K562 (cell line): ENCODE results near the gene CPEB1. TPM values are rescaled to one million over a fixed set of nuclear protein-coding genes. Genes with fewer than 3 reads are reported as not detected.

Experiments
- CREB1 ChIP-seq, 2 experiments: sonication (generic) in 1 of 2; formaldehyde crosslinking in 1 of 2; IDR thresholded peaks; 2 replicates each; pipeline versions ENCODE4 v1.6.1 to v1.8.0; 2012 to 2022; ENCODE audit warnings: inconsistent platforms in 1 of 2, mild to moderate bottlenecking in 1 of 2, missing genetic modification reagents in 1 of 2, moderate library complexity in 1 of 2
- FOSL1 ChIP-seq: fragments of 200-800 bp; sonication (Bioruptor generic); conservative IDR thresholded peaks from 2 replicates; pipeline ENCODE4 v1.6.1; 2016; ENCODE audit warnings: missing genetic modification characterization, missing compliant biosample characterization
- FOXP1 ChIP-seq: sonication (generic); formaldehyde crosslinking; IDR thresholded peaks from 2 replicates; pipeline ENCODE4 v1.8.0; 2022; ENCODE audit warnings: mild to moderate bottlenecking, missing genetic modification reagents
- HDAC2 ChIP-seq: fragments of 450-650 bp; IDR thresholded peaks from 2 replicates; pipeline ENCODE4 v1.6.1; 2016; ENCODE audit warnings: mild to moderate bottlenecking
- HDAC6 ChIP-seq: IDR thresholded peaks from 2 replicates; pipeline ENCODE4 v1.6.1; 2012; ENCODE audit warnings: low read depth, mild to moderate bottlenecking, control low read depth, inconsistent platforms, low read length, moderate library complexity
- MCM7 ChIP-seq, 2 experiments: fragments of 450-650 bp; IDR thresholded peaks; 2 replicates each; pipeline ENCODE4 v1.6.1; 2016 to 2018
- NBN ChIP-seq: fragments of 450-650 bp; IDR thresholded peaks from 2 replicates; pipeline ENCODE4 v1.6.1; 2016; ENCODE audit warnings: low read depth, mild to moderate bottlenecking
- NCOA6 ChIP-seq: fragments of 450-650 bp; IDR thresholded peaks from 2 replicates; pipeline ENCODE4 v1.6.1; 2017; ENCODE audit warnings: mild to moderate bottlenecking
- POU5F1 ChIP-seq: fragments of 150-350 bp; IDR thresholded peaks from 2 replicates; pipeline ENCODE4 v1.6.1; 2014; ENCODE audit warnings: borderline replicate concordance, low read length, low read depth, mild to moderate bottlenecking; ENCODE audit not compliant: partially characterized antibody
- TAF15 ChIP-seq: fragments of 200-400 bp; formaldehyde crosslinking; IDR thresholded peaks from 2 replicates; pipeline ENCODE4 v1.6.1; 2017; ENCODE audit warnings: mild to moderate bottlenecking, low read depth, low read length, moderate library complexity
- ZNF232 ChIP-seq: sonication (generic); formaldehyde crosslinking; IDR thresholded peaks from 2 replicates; pipeline ENCODE4 v1.8.0; 2022; ENCODE audit warnings: mild to moderate bottlenecking, missing genetic modification reagents
- ZNF561 ChIP-seq: fragments of 450-650 bp; formaldehyde crosslinking; conservative IDR thresholded peaks from 2 replicates; pipeline ENCODE4 v1.4.0; 2020; ENCODE audit warnings: mild to moderate bottlenecking, moderate library complexity
- ZNF699 ChIP-seq: fragments of 250-450 bp; sonication (Bioruptor Pico); IDR thresholded peaks from 2 replicates; pipeline ENCODE4 v1.8.0; 2021; ENCODE audit warnings: mild to moderate bottlenecking, moderate library complexity; ENCODE audit not compliant: insufficient replicate concordance
- polyA plus RNA-seq, 8 experiments: library from polyadenylated mRNA; depleted of rRNA in 4 of 8; stranded (reverse) in 5 of 8; unstranded in 3 of 8; fragments of >200 nt; fragmentation: Nextera tagmentation in 2 of 8; fragmentation: Illumina TruSeq in 1 of 8; extraction: Ambion mirVana in 2 of 8; extraction: Trizol in 1 of 8; gene quantifications; 2 replicates each; pipeline versions ENCODE4 v1.2.1 to v1.2.3, GENCODE V29; 2011 to 2014; ENCODE audit warnings: inconsistent platforms in 1 of 8, missing spikeins in 1 of 8
- total RNA-seq, 7 experiments: library from RNA; depleted of rRNA in 6 of 7; stranded (reverse); fragments of >200 nt in 6 of 7; fragmentation: Illumina TruSeq in 2 of 7; extraction: Trizol in 2 of 7; gene quantifications; 2 replicates each; pipeline versions ENCODE4 v1.2.1 to v1.2.3, GENCODE V29; 2011 to 2021; ENCODE audit warnings: low replicate concordance in 1 of 7
- TF ChIP-seq, protein P1 (sequence below): sonication (generic); formaldehyde crosslinking; IDR thresholded peaks from 2 replicates; pipeline ENCODE4 v1.8.0; 2022; ENCODE audit warnings: mild to moderate bottlenecking, missing genetic modification reagents
- TF ChIP-seq, protein P2 (sequence below): sonication (generic); formaldehyde crosslinking; IDR thresholded peaks from 2 replicates; pipeline ENCODE4 v1.8.0; 2022; ENCODE audit warnings: mild to moderate bottlenecking, missing genetic modification reagents
- TF ChIP-seq, protein P3 (sequence below): sonication (generic); formaldehyde crosslinking; IDR thresholded peaks from 2 replicates; pipeline ENCODE4 v1.8.0; 2022; ENCODE audit warnings: mild to moderate bottlenecking, missing genetic modification reagents, borderline replicate concordance
- TF ChIP-seq, protein P4 (sequence below): sonication (generic); formaldehyde crosslinking; IDR thresholded peaks from 2 replicates; pipeline ENCODE4 v1.8.1; 2023; ENCODE audit warnings: mild to moderate bottlenecking, missing genetic modification reagents, moderate library complexity
- TF ChIP-seq, protein P5 (sequence below): fragments of 200-400 bp; formaldehyde crosslinking; IDR thresholded peaks from 2 replicates; pipeline ENCODE4 v1.6.1; 2017; ENCODE audit warnings: mild to moderate bottlenecking, low read depth, low read length, moderate library complexity
- TF ChIP-seq, protein P6 (sequence below): sonication (generic); formaldehyde crosslinking; IDR thresholded peaks from 2 replicates; pipeline ENCODE4 v1.8.0; 2022; ENCODE audit warnings: mild to moderate bottlenecking, low read depth, missing genetic modification reagents

Gene CPEB1
- total and polyA plus RNA-seq, 9 of the 15 experiments (the other 6 are each of a cell fraction or from before 2014, with no cell fraction given): 2.2 to 13.4 (median 9.7) TPM

DNA sequence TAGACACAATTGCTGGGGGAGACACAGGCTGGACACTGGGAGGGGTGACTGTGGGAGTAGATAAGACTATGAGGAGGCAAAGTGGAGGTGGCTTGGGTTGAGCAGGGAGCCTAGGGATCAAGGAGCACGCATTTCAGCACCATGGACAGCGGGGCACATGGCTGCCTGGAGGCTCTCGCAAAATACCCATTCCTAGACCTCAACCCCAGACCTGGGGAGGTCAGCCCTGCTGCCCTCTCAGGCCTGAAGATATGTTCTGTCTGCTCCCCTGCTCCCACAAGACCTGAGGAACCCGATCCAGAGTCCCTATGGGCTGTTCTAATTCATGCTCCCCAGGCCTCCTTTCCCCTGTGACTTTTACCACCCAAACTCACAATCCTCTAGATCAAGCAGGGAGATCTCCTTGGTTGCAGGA, 16.0 kb upstream of the CPEB1 start (continued):
- TF ChIP-seq, protein P1, sequence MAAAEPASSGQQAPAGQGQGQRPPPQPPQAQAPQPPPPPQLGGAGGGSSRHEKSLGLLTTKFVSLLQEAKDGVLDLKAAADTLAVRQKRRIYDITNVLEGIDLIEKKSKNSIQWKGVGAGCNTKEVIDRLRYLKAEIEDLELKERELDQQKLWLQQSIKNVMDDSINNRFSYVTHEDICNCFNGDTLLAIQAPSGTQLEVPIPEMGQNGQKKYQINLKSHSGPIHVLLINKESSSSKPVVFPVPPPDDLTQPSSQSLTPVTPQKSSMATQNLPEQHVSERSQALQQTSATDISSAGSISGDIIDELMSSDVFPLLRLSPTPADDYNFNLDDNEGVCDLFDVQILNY (CRISPR knock-in tag): peak; percentile 95
- TF ChIP-seq HDAC2 (peak; percentile 84), CREB1 (IDR thresholded peaks at IDR 0.05) (no peak), CREB1 (CRISPR knock-in tag; IDR thresholded peaks at IDR 0.05) (peak; percentile 73; the same call in 1 of the 2 replicates), TAF15 (no peak), POU5F1 (no peak), ZNF232 (CRISPR knock-in tag) (peak; percentile 95), MCM7 (IDR thresholded peaks at IDR 0.05) (no peak), NCOA6 (peak; percentile 12; the same call in 1 of the 2 replicates), FOSL1 (tag) (no peak), NBN (0 out of 2 replicates have a peak, but pooled peaks have one; percentile 25), FOXP1 (peak; percentile 97), ZNF699 (CRISPR knock-in tag) (no peak), ZNF561 (no peak), HDAC6 (no peak)
- TF ChIP-seq, protein P2, sequence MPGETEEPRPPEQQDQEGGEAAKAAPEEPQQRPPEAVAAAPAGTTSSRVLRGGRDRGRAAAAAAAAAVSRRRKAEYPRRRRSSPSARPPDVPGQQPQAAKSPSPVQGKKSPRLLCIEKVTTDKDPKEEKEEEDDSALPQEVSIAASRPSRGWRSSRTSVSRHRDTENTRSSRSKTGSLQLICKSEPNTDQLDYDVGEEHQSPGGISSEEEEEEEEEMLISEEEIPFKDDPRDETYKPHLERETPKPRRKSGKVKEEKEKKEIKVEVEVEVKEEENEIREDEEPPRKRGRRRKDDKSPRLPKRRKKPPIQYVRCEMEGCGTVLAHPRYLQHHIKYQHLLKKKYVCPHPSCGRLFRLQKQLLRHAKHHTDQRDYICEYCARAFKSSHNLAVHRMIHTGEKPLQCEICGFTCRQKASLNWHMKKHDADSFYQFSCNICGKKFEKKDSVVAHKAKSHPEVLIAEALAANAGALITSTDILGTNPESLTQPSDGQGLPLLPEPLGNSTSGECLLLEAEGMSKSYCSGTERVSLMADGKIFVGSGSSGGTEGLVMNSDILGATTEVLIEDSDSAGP (CRISPR knock-in tag): peak; percentile 55; the same call in 1 of the 2 replicates
- TF ChIP-seq, protein P3, sequence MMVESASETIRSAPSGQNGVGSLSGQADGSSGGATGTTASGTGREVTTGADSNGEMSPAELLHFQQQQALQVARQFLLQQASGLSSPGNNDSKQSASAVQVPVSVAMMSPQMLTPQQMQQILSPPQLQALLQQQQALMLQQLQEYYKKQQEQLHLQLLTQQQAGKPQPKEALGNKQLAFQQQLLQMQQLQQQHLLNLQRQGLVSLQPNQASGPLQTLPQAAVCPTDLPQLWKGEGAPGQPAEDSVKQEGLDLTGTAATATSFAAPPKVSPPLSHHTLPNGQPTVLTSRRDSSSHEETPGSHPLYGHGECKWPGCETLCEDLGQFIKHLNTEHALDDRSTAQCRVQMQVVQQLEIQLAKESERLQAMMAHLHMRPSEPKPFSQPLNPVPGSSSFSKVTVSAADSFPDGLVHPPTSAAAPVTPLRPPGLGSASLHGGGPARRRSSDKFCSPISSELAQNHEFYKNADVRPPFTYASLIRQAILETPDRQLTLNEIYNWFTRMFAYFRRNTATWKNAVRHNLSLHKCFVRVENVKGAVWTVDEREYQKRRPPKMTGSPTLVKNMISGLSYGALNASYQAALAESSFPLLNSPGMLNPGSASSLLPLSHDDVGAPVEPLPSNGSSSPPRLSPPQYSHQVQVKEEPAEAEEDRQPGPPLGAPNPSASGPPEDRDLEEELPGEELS (CRISPR knock-in tag): peak; percentile 97; the same call in 1 of the 2 replicates
- TF ChIP-seq, protein P4, sequence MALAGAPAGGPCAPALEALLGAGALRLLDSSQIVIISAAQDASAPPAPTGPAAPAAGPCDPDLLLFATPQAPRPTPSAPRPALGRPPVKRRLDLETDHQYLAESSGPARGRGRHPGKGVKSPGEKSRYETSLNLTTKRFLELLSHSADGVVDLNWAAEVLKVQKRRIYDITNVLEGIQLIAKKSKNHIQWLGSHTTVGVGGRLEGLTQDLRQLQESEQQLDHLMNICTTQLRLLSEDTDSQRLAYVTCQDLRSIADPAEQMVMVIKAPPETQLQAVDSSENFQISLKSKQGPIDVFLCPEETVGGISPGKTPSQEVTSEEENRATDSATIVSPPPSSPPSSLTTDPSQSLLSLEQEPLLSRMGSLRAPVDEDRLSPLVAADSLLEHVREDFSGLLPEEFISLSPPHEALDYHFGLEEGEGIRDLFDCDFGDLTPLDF (CRISPR knock-in tag): peak; percentile 74
- TF ChIP-seq, protein P5, sequence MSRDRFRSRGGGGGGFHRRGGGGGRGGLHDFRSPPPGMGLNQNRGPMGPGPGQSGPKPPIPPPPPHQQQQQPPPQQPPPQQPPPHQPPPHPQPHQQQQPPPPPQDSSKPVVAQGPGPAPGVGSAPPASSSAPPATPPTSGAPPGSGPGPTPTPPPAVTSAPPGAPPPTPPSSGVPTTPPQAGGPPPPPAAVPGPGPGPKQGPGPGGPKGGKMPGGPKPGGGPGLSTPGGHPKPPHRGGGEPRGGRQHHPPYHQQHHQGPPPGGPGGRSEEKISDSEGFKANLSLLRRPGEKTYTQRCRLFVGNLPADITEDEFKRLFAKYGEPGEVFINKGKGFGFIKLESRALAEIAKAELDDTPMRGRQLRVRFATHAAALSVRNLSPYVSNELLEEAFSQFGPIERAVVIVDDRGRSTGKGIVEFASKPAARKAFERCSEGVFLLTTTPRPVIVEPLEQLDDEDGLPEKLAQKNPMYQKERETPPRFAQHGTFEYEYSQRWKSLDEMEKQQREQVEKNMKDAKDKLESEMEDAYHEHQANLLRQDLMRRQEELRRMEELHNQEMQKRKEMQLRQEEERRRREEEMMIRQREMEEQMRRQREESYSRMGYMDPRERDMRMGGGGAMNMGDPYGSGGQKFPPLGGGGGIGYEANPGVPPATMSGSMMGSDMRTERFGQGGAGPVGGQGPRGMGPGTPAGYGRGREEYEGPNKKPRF: no peak
- TF ChIP-seq, protein P6, sequence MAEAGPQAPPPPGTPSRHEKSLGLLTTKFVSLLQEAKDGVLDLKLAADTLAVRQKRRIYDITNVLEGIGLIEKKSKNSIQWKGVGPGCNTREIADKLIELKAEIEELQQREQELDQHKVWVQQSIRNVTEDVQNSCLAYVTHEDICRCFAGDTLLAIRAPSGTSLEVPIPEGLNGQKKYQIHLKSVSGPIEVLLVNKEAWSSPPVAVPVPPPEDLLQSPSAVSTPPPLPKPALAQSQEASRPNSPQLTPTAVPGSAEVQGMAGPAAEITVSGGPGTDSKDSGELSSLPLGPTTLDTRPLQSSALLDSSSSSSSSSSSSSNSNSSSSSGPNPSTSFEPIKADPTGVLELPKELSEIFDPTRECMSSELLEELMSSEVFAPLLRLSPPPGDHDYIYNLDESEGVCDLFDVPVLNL: peak; percentile 89
